GM18517 (cell line): Measurements from ENCODE around the gene NAA15.
"Not testable (repeated sequence)": the region's sequence is repeated elsewhere in the genome, so short reads cannot be mapped to it uniquely, and the experiment has no call there.

Experiments used
- ATAC-seq: cut with Tn5 transposase; IDR thresholded peaks from one replicate; pipeline ENCODE4 v1.9.1; 2021; ENCODE audit warnings: mild to moderate bottlenecking, moderate library complexity; ENCODE audit not compliant: unreplicated experiment

Gene NAA15

DNA sequence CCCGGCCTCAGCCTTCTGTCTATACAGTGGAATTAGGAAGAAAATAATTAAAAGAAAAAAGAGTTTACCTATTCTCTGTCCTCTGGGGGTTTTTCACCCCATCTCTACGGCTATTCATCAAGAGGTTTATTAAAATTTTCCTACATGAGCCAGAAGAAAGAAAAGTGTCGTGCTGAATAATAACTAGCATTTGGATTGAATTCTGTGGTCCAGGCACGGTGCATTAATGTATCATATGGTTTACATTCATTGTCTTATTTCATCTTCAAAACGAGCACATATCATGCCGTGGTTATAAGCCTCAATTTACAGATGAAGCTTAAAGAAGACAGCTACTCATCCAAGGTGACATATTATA, 5.4 kb upstream of the NAA15 start:
- peak; percentile 1 for ATAC-seq

DNA sequence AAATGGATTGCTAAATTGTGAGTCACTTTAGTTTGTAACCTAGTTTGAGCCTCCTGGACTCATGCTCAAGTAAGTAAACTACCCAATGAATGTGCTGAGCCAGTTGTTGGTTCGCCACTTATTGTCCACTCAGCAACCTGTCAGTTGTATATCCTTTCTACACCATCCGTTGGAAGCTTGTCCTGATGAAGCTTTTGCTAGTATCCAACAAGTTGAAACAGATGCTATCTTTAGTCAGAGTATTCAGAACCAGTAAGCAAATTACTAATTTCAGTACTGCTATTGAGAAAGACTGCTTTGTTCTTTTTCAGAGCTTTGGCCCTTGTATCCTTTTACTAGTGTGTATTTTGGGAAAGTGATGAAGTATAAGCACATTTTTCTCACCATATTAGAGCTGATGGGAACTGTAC, 4.3 kb upstream of the NAA15 start:
- ATAC-seq: no peak

DNA sequence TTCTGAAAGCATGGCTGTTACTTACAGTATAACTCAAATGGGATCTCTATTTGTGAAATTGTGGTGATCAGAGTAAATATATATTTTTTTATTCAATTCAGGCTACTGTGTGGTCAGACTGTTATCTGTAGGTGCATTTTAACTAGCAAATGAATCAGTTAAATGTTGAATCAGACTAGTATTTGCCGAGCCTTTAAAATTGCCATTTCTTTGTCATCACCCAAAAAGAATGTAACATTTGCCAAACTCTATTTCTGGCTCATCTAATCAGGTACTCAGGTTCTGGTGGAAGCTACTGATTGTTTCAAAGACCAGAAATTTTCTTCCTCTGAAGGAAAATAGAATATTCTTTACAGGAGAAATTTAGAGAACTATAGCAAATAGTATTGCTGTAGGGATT, 1.8 kb upstream of the NAA15 start:
- ATAC-seq: no peak

DNA sequence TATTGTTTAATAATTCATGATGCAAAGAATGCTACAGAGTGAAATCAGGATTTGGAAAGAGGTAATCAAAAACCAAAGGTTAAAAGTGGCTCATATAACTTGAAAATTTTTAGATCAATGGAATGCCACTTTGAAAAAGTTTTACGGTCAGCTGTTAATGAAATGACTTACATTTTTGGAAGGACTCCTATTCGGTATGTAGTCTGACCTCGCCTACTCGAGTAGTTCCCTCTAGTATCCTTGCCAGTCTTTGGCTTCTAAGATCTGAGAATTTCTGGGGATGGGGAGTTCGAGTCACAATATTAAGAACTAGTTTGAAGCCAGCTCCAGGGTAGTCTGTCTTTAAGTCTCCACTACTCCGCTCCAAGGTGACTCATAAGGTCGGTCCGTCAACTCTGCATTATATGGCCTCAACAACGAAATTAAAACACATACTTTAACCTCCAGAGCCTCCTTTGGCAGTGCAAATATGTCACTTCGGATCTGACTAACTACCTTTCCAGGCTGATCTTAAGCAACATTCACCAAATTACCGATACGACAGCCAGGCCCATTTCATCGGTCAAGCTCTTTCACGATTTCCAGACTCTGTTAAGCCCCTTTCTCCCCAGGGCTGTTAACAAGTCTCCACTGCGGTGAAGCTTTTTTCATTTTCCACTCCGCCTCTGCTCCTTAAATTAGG, 733 bp upstream of the NAA15 start:
- peak; percentile 11 for ATAC-seq

DNA sequence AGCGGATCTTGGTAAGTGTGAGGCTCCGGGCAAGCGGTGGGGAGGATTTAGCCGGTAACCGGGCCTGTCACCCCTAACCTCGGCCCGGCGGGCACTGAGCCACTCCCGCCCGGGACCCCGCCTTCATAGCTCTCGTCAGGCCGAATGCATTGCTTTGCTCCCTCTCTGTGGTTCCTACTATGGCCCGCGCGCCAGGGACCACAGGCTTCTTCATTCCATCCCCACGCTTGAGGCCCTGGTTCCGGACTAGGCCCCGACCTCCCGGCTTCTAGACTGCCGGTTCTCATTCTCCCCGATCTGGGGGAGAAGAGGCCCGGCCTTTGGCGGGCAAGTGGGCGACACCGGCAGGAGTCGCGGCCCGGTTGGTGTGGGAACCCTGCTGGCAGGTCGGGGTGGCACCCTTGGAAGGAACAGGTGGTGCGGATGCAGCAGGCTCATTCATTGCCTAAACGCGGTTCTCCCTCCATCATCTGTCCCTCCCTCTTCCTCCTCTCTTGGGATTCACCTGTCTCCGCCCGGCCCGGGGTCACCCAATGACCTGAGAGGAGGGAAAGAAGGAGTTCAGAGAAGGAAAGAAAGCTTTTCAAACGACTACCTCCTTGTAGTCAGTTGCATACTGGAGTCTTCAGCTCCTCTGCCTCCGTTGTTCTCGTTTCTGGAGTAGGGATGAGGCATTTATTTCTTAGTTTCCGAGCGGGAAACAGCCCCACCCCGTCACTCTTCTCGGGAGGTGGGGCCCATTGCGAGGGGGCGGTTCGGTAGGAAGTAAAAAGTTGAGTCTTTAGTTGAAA, 711 bp downstream of the NAA15 start, which contains the start of gene NDUFC1:
Gene NDUFC1 (minus strand): TSS at position 657 of the 791 bp plus-strand sequence. CDS start 6,679 bp downstream, outside the sequence.
- peak; percentile 46 for ATAC-seq

DNA sequence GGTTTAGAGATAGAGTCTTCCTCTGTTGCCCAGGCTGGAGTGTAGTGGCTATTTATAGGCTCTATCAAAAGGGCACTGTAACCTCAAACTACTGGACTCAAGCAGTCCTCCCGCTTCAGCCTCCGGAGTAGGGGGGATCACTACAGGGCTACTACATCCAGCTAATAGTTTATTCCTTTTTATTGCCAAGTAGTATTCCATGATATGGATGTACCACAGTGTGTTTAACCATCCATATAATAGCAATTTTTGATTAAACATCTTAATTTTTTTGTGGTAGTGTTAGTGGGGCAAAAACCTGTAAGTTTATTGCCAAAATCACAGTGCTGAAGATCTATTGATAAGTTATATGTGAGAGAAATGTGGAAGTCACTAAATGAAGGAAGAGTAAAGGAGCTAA, 3.6 kb downstream of the NAA15 start:
- no peak for ATAC-seq

DNA sequence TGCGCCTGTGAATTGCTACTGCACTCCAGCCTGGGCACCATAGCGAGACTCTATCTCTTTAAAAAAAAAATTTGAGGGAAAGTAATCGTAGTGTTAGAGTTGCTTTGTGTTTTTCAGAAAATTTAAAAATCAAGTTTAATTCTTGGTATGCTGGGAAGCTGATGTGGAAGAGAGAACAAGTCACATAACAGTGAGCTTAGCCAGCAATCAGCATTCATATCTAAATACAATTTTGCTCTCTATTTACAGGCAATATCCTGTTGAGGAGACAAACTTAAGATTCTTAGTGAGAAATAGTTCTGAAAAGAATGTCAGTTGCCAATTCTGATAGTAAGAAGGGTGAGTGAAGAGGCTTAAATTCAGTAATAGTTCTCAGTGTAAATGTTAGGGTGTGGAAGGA, 10.6 kb downstream of the NAA15 start:
- no peak for ATAC-seq

DNA sequence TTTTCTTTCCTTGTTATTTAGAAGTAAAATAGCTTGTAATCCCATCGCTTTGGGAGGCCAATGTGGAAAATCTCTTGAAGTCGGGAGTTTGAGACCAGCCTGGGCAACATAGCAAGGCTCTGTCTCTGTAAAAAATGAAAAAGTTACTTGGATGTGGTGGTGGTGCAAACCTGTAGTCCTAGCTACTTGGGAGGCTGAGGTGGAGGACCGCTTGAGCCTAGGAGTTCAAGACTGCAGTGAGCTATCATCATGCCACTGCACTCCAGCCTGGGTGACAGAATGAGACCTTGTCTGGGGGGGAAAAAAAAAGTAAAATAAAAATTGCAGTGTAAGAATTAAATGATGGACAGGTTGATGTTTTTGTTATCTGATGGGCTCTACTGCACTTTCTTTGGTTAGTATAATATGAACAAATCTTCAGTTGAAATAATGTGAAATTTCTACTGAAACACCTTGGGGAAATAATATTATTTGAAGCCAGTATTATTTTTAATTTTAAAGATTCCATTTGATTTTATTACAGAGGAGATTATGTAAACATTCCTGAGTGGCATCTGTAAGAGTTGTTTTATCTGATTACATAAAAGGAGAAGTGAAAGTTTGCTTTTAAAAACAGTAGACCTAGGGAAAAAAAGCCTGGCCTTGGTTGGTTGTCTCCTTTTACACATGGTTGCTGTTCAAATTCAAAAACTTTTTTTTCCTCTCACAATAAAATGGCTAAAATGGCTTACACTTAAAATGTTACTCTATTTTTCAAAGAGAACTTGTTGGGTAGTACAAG, 11.4 kb downstream of the NAA15 start:
- no peak for ATAC-seq

DNA sequence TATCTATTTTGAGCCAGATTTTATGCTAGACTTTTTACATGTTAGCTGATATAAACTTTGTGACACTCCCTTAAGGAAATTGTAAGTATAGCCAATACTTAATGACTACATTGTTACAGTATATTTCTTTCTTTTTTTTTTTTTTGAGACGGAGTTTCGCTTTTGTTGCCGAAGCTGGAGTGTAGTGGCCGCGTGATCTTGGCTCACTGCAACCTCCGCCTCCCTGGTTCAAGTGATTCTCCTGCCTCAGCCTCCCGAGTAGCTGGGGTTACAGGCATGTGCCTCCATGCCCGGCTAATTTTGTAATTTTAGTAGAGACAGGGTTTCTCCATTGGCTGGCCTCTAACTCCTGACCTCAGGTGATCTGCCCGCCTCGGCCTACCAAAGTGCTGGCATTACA, 12.1 kb downstream of the NAA15 start:
- not testable (repeated sequence) for ATAC-seq

DNA sequence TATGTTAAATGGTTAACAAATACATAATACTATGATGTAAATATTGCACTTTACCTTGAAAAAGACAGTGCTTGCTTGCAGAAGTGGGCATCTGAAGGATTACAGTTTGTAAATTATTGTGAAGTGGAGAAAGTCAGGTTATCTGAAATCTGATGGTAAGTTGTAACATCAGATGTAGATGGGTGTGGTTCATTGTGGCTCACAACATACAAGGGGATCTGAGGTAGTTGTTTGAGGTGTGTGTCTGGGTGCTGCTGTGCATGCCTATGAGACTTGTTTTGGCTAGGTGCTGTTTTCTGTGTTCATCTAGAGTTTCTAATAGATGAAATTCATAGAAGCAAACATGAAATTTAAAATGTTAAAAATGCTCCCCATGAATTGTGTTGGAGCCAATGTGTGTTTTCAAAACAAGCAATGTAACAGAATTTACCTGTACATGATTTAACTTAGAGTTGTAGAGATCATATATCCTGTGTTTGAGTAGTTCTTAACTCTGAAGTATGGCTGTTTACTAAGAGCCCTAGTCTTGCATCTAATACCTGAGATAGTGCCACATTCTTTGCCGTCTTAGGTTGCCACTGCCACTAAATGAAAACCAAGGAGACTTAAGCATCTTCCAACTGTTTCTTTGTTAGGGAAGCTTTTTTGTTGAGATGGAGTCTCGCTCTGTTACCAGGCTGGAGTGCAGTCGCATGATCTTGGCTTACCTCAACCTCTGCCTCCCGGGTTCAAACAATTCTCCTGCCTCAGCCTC, 12.9 kb downstream of the NAA15 start:
- no peak for ATAC-seq

DNA sequence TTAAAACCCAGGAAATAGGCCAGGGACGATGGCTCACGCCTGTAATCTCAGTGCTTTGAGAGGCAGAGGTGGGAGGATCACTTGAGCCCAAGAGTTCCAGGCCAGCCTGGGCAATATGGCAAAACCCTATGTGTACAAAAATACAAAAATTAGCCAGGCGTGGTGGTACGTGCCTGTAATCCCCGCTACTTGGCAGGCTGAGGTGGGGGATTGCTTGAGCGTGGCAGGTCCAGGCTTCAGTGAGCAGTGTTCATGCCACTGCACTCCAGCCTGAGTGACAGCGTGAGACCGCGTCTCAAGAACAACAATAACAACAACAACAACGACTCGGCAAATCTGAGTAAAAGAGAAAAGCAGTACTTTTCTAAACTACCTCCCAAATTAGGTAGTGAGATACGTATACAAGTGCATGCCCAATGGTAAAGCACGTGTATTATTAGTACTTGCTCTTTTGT, 13.9 kb downstream of the NAA15 start:
- peak; percentile 76 for ATAC-seq

DNA sequence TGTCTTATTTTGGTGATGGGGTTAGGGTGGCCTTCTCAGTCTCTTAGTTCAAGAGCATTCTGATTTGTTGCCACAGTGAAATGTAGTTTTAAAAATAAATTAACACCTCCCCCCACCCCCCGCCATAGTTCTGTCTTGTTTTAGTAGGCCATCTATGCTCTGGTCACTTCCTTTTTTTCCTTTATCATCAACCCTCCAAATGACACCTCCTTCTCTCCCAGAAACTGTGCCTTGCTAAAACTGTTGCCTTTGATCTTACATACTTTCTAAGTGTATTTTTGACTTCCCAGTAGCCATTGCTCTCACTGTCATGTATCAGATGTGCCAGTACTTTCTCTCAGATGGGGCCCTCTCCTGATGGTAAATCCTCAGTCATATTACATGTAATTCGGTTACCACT, 15.4 kb downstream of the NAA15 start:
- ATAC-seq: no peak

DNA sequence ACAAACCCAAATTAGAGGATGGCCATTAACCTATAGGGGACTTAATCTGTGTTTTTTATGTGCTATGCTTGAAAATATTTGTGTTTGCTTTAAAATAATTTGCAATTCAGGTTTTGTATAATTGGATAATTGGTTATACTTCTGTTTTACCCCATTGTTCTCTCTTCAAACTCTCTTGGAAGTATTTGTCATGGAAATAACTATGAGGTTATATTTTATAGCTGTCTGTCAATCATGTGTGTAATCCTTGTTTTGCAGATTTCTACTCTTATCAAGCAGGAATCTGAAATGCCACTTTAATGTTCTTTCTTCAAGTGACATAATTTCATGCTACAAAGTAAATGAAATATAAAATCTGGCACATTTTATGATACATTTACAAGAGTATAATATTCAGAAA, 16.3 kb downstream of the NAA15 start:
- ATAC-seq: no peak

DNA sequence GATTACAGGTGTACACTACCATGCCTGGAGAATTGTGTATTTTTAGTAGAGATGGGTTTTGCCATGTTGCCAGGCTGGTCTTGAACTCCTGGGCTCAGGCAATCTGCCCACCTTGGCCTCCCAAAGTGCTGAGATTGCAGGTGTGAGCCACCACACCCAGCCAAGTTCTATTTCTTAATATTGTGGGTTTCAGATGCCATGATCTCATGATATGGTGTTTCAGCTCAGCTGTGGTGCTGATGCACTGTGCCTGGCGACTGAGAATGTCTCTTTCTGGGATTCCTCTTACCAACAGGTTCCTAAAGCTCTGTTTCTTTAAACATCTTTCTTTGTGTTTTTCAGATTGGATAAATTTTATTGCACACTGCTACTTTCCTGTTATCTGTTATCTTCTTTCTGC, 18.3 kb downstream of the NAA15 start:
- ATAC-seq: no peak

DNA sequence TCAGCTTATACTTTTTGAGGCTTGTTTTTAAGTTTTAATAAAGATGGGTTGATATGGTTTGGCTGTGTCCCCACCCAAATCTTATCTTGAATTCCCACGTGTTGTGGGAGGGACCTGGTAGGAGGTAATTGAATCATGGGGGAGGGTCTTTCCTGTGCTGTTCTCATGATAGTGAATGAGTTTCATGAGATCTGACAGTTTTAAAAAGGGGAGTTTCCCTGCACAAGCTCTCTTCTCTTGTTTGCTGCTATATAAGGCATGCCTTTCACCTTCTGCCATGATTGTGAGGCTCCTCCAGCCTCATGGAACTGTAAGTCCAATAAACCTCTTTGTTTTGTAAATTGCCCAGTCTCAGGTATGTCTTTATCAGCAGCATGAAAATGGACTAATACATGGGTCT, 20.8 kb downstream of the NAA15 start:
- not testable (repeated sequence) for ATAC-seq

DNA sequence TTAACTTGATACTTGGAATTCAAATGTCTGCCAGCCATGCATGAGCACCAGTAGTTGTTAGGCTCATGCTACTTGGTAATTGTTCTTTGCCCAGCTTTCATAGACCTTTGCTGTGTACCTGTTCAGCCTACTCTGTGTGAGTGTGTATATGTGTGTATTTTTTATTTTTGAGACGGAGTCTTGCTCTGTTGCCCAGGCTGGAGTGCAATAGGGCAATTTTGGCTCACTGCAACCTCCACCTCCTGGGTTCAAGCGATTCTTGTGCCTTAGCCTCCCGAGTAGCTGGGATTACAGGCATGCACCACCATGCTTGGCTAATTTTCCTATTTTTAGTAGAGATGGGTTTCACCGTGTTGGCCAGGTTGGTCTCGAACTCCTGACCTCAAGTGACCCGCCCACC, 21.2 kb downstream of the NAA15 start:
- ATAC-seq: not testable (repeated sequence)

DNA sequence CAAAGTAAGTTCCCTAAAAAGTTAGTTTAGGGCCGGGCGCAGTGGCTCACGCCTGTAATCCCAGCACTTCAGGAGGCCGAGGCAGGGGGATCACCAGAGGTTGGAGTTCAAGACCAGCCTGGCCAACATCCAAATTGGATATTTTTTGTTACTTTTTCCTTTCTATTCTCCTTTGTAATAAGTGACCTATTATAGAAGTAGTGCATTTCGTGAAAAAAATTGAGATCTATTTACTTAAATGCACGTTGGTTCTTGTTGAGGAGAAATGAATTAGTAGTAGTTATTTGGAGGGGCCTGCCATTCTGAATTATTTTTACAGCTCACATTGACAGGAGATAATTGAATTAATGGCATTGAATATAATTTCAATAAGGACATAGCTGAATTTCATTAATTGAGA, 23.3 kb downstream of the NAA15 start:
- no peak for ATAC-seq

DNA sequence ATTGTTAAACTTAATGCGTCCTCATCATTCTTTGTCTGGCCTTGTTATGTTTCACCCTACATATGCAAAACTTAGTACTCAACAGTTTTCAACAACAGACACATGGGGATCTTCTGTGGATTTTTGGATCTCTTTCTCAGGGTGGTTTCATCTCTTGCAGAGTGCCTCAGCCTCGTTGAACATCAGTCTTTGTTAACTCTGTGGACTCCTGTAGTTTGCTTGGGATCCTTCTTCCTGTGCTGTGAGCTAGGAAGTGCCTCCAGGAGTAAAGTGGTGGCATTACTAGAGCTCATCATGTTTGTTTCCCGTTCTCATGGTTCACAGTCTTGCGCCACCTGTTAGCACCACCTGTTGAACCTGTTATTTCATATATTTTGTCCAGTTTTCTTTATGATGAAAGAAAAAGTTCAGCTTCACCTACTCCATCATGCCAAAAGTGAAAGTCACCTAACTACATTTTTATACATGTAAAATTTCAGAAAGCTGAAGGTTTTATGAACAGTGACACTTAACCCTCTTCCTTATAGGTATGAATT, 28.4 kb downstream of the NAA15 start:
- ATAC-seq: no peak

DNA sequence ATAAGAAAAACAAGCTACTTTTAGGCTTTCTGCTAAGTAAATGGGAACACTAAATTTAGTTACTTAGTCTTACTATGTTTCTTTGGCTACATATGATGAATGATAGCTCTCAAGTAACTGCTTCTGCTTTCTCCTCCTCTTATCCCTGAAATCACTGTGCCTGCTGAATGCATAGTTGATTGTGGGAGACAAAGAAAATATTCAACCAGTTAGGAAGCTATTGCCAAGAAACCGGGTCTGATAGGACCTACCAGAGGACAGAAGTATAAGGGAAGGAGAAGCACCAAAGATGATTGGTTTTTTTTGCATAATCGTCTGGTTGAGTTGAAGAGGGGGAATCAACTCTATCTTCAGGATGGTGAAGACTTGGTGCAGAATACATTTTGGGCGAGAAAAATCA, 29.0 kb downstream of the NAA15 start:
- no peak for ATAC-seq

DNA sequence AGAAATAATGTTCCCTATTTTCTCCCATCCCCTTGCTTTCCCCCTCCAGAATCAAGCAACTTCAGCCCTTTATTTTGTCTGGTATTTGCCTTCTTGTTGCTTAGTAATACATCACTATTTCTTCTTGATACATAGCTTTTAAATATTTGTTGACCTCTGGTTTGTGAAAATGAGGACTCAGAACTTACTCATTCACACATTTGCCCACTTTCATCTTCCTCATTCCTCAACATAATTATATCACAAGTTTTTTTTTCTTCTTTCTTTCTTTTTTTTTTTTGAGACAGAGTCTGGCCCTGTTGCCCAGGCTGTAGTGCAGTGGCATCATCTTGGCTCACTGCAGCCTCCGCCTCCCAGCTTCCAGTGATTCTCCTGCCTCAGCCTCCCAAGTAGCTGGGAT, 29.9 kb downstream of the NAA15 start:
- no peak for ATAC-seq

DNA sequence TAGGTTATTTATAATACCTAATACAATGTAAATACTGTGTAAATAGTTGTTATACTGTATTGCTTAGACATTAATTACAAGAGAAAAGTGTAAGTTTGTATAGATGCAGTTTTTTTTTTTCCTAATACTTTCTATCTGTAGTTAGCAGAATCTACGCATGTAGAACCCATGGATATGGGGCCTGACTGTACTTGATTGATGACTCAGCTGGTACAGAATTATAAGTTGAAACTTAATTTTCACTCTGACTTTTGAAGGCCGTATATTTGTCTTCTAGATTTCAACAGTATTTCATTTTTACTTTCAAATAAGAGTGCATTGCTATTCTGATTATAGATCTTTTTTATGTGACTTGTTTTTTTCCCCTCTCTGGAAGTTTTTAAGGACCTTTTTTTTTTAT, 31.7 kb downstream of the NAA15 start:
- no peak for ATAC-seq
